Stimulated activated naive CD8-positive, alpha-beta T cell treated with anti-CD3 and anti-CD28 coated beads, Interleukin-15, Interleukin-2, amounts not matched to agents 100 U/mL and 50 U/mL, for 24 hours (primary cell): ENCODE data around the gene C5orf46.
"Not testable (repeated sequence)": the region's sequence is repeated elsewhere in the genome, so short reads cannot be mapped to it uniquely, and the experiment has no call there.

ENCODE experiments used
- ATAC-seq: fragments of 150-1000 bp; cut with Tn5 transposase; one replicate; pipeline ENCODE4 v1.10.0; 2021
- DNase-seq: peaks from one replicate; pipeline ENCODE4 v3.0.0; 2021

The C5orf46 gene

DNA sequence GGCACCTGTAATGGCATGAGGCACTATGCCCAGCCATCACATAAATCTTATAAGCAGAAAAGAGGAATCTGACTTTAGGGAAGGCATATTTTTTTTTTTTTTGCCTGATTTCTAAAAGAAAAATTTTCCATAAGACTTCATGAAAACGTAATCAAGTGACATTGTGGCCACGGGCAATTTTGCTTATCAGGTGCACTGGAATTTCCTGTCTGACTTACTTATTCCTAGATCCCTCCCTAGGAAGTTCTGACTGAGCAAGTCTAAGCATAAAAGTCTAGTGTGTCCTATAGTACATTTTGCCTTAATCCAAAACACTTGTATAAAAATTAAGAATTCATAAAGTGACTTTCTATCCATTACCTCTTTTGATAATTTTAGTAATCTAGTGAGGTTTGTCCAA lies 12.5 kb downstream of the C5orf46 start:
- ATAC-seq (no peak), DNase-seq (no peak)

DNA sequence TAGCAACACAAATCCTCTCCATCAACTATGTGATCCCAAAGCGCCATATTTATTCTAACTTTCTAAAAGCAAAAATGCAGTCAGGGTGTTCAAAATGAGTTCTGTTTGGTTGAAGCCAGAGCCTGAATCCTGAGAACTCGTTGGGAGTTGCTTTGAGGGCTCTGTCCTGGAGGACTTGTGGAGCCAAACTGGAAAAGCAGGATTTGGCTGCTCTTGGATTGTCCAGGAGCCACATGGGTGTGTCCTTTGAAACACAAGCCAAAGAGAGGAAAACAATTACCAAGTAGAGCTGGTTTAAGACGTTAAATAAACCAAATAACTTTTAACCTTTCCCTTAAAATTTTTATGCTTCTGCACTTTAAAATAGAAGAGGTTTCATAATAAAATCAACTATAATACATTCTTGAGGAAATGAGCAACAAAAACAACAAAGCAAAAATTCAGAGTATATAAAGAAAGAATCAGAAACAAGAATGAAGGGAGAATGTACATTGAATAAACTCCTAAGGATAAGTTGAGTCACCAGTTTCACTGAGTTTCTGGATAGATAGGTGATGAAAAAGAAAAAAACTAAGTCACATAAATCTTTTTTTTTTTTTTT lies 13.5 kb downstream of the C5orf46 start:
- ATAC-seq, result no peak
- DNase-seq, result no peak

DNA sequence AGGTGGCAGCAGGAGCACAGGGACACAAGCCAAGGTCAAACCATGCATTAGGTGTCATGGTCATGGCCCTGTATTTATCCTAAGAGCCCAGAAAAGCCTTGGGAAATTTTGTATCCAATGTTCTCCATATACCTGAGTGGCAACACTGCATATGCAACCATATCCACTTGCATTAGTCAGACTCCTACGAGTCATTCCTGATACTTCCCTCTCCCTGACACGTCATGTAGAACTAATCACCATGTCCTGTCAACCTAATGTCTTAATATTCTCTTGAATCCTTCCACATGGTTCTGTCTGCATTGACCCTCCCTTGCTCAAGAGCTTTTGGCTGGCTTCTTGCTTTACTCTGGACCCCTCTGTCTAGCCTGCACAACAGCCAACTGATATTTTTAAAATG lies 18.4 kb downstream of the C5orf46 start:
- no peak for DNase-seq
- ATAC-seq, result no peak

DNA sequence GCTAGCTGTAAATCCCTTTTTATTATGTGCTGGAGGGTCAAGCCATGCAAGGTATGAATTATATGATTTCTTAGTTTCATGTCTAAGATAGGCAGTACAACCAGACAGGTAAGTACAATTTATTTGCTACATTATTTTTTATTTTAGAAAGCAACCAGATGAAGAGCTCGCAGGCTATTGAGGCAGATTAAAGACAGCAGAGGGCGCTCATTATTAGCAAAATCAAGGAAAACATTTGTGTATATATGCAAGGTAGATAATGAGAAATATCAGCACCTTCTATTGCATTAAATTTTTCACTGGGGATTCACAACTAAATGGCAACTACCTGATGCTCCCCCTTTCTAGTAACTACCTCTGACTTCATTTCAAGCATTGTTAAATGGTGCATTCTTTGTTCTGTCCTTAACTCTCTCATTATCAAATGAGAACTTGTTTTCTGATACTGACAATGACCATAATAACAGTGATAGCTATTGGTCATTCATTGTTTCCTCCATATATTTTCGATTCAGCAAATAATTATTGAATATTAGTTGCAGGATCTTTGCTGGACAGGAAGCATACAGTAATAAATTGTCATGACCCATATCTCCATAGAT lies 19.2 kb downstream of the C5orf46 start:
- DNase-seq (no peak), ATAC-seq (no peak)

DNA sequence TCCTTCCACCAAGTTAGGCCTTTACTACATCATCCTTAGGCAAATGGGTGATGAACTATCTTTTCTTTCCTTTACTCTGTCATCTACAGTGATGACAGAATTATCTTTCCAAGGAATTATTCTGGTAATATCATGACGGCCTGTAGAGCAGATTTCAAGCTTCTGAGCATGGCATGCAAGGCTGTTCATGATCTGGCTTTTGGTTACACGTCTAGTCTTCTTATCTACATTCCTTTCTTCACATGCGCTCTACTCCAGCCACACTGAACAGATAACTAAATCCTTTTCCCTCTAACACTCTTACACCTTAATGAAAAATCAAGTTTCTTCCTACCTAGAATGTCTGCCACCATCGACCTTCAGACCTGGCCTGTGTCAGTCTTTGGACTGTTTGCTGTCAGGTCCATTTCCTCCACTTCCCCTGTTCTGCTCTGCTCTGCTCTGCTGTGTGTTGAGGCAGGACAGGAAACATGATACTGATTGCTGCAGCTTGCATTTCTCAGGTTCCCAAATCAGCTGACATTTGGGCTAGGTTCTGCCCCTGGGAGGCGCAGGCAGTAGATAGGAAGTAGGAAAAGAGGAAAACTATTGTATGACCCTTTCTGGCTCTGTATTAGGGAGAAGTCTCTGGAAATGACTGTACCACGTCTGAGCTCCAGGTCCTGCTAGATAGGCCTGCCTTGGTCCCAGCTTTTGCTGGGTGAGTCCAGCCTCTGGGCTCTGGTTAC lies 23.6 kb downstream of the C5orf46 start:
- DNase-seq (no peak), ATAC-seq (no peak)

DNA sequence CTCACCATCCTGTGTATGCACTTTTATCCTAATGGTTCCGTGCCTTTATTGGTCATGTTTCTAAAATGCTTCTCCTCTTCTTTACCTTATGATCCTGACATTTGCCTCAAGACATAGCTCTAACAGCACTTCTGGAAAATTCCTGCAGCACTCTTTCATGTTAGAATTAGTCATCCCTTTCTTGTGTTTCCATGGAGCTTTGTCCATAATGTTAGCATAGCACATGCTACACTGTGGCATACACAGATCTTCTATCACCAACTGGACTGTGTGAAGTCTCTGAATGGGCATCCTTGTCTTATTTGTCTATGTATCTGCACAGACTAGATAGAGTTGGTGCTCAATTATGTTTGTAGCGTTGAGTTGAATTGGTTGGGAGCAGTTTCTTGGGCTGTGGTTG lies 25.9 kb downstream of the C5orf46 start:
- DNase-seq (no peak), ATAC-seq (no peak)

DNA sequence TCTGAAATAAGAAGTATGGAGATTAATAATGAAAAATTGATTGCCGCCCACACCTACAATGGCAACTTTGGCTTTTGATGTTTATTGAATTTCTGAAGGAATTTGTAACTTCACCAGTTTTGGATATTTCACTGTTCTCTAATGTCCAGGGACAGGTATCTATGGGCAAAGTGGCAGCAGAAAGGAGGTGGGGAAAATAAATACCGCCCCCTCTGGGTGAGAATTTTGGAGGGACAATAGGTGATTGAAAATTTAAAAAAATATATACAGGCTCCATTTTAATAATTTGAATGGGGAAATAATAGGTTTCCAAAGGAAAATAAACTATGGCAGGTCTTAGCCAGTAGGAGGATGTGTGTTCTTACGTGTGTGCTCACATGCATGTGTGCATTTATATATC lies 26.6 kb downstream of the C5orf46 start:
- DNase-seq, result no peak
- ATAC-seq, result no peak

DNA sequence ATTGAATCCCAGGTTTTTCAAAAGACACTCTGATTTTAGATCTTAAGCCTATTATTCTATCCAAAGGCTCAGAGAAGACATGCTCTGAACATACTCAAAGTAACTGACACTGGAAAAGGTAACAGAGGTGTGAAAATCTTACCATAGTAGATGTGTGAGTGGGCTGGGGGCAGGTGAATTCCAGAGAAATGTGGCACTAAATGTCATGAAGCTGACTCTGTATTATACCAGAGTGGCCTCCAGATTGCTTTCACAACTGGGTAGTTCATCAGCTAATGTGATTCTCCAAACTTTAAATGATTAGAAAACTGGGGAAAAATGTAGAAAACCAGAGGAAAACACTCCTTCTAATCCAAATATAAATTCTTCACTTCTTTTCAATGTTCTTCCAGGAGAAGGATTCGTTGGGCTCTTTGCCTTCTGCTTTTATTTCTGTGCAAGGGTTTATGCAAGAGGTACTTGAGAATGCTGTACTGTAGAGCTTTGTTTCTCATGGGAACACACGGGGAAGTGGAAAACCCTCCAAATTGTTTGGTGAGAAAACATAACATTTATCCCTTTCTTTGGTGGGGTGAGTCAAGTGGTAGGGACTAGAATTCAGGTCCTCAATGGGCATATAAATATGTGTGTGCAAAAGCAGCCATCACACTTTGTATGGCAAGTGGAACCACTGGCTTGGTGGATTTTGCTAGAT lies 28.1 kb downstream of the C5orf46 start, which contains the start of gene SCGB3A2:
Gene SCGB3A2, plus strand, starts transcription at position 646 of the 694 bp plus-strand sequence. CDS start 93 bp downstream, outside the sequence.
- DNase-seq (no peak), ATAC-seq (no peak)

DNA sequence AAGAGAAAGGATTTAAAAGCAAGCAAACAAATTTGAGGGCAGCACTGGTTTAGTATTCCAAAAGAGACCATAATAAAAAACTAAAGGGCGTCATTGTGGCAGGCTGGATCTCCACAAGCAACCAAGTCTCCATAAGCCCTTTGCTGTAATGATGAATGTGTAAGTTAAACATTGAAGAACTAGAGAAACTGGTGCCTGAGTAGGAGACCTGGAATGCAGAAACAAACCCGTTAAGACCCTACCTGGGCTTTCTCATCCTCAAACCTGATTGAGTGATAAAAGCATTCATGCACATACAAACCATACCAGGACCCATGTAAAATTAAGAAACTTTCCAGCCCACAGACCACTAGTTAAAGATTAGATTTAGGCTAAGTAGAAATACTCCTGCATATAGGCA lies 29.7 kb downstream of the C5orf46 start:
- DNase-seq, result no peak
- ATAC-seq, result no peak

DNA sequence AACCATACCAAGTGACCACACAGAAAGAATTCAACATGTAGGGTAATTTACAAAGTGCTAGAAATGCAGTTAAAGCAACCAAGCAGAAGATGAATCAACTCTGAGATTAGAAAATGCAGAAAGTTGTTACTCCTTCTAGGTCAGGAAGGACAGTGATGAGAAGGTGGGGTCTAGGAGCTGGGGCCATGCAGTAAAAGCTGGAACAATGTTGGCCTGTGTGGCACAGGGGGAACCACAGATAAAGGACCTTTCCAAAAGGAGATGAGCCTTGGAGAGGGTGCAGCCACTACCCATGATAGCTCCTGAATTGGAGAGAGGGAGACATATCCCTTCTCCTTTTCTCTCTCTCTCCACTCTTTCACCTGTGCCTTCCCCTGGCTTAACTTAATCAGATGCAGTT lies 30.2 kb downstream of the C5orf46 start:
- DNase-seq, result no peak
- ATAC-seq, result no peak

DNA sequence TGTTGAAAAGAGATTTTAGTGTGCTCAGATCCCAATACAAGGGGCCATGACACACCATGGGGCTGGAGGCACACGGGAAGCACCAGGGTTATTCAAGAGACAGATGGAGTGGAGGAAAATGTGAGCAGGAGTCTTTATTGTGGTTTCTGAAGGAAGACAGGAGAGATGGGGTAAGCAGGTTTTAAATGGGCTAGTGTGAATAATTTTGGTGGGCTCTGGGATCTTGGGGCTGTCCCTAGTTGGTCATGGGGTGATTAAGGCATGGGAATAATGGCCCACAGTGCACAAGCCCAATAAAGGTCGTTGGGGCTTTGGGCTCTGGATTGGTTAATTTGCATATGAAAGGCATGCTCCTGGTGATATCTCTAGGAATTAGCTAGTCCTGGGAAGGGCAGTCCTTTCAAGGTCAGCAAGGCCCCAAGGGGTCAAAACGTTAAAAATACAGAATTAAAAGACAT lies 31.4 kb downstream of the C5orf46 start:
- no peak for ATAC-seq
- DNase-seq, result no peak

DNA sequence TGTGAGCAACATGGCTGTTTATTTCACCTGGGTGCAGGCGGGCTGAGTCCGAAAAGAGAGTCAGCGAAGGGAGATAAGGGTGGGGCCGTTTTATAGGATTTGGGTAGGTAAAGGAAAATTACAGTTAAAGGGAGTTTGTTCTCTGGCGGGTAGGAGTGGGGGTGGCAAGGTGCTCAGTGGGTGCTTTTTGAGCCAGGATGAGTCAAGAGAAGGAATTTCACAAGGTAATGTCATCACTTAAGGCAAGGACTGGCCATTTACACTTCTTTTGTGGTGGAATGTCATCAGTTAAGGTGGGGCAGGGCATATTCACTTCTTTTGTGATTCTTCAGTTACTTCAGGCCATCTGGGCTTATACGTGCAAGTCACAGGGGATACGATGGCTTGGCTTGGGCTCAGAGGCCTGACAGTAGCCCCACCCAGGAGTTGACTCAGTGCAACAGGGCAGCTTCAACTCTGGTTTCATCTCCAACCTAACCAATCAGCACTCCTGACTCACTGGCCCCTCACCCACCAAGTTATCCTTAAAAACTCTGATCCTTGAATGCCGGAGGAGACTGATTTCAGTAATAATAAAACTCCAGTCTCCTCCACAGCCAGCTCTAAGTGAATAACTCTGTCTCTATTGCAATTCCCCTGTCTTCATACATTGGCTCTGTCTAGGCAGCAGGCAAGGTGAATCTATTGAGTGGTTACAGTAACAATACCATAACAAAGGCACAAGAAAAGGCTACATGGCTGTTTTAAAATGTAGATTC lies 32.0 kb downstream of the C5orf46 start:
- ATAC-seq, DNase-seq: not testable (repeated sequence)

DNA sequence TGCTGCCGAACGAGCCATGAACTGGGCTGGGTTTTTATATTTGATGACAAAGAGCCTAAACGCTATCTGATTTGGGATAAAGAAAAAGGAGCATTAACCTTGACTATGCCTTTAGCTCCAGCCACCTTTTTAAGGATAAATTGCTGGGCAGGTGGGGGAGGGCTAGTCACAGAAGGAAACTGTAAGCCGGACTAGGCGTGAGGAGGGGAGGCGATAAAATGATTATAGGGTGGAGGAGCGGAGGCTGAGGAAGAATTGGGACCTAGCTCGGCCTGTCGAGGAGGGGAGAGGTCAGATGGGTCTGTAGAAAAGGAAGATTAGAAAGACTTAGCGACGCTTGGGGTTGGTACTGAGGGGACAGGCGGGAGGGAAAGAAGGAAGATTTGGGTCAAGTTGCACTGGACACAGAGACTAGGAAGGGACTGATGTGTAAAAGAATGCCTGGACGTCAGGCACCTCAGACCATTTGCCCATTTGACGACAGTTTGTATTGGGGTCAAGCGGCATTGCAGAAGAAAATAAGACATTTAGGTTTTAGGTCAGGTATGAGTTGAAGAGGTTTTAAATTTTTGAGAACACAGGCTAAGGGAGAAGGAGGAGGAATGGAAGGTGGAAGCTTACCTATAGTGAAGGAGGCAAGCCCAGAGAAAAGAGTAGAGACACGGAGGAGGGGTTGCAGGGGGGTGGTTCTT lies 33.4 kb downstream of the C5orf46 start:
- DNase-seq, ATAC-seq: not testable (repeated sequence)

DNA sequence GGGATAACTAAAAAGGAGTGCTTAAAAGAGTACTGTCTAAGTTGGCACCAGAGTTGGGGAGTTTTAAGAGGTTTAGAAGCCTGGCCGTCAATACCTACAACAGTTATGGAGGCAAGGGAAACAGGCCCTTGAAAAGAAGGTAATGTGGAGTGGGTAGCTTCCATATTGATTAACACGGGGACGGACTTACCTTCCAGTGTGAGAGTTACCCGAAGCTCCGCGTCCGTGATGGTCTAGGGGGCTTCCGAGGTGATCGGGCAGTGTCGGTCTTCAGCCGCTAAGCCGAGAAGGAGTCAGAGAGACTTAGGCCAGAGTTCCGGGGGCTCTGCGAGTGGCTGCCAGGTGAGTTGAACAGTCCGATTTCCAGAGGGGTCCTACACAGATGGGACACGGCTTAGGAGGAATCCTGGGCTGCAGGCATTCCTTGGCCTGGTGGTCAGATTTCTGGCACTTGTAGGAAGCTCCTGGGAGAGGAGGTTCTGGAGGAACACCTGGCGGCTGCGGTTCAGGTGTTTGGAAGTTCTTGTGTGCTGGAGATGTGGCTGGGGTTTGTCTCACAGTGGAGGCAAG lies 34.3 kb downstream of the C5orf46 start:
- not testable (repeated sequence) for ATAC-seq, DNase-seq

DNA sequence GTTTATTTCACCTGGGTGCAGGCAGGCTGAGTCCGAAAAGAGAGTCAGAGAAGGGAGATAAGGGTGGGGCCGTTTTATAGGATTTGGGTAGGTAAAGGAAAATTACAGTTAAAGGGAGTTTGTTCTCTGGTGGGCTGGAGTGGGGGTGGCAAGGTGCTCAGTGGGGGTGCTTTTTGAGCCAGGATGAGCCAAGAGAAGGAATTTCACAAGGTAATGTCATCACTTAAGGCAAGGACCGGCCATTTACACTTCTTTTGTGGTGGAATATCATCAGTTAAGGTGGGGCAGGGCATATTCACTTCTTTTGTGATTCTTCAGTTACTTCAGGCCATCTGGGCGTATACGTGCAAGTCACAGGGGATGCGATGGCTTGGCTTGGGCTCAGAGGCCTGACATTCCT lies 36.4 kb downstream of the C5orf46 start:
- not testable (repeated sequence) for DNase-seq, ATAC-seq

DNA sequence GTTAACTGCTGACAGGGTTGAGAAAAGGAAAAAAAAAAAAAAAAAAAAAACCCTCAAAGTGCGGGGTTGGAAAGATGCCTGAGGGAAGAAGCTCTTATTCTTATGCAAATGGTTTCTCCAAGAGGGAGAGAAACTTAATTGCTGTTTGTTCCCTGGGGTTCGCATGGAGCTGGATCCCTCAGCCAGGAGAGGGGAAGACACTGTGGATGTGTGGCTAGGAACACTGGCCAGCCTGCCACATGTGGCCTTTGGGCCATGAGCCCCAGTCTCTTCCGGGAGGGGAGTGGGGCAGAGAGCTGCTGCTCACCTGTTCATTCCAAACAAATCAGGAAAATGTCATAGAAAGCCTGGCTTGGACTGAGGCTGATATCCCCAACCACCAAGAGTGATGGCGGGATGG lies 37.2 kb downstream of the C5orf46 start:
- DNase-seq (no peak), ATAC-seq (no peak)

DNA sequence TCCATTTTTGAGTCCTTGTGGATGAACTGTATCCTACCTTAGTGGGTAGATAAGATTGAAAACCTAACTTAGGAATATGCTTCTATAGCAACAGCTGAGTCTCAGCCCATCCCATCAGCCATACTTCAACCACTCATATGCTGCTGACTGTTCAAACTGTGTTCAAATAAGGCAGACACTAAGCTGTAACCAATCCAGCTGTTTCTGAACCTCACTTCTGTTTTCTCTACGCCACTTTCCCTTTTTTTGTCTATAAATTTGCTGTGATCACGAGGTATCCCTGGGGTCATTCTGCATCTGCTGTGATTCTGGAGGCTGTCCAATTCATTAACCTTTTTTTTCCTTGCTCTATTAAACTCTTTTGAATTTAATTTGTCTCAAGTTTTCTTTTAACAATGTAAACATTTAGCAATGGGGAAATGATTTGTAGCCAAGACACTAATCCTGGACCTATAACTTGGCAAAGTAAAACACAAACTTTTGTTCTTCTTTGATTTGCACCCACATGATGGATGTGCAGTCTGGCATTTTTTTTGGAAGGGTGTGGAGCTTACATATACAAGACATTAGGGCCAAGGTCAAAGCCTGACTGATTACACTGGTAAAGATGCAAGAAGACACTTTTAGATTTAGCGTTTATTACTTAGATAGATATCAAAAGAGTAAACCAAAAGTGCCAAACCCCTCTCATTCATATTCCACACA lies 42.7 kb downstream of the C5orf46 start:
- DNase-seq (no peak), ATAC-seq (no peak)

DNA sequence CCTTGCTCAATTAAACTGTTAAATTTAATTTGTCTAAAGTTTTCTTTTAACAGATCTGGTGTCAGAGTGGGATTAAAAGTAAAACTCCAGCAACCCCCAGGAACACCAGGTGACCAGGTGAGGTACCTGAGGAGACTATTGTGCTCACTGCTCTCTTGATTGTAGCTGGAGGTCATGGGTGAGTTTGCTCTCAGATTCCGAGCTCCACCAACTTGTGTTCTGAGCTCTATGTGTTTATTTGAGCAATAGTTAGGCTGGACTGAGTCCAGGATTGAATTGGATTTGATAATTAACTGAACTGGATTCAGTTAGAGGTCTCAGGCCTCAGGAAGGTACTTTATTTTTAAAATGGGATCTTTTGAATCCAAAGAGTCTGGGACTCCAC lies 45.7 kb downstream of the C5orf46 start:
- DNase-seq (no peak), ATAC-seq (no peak)

DNA sequence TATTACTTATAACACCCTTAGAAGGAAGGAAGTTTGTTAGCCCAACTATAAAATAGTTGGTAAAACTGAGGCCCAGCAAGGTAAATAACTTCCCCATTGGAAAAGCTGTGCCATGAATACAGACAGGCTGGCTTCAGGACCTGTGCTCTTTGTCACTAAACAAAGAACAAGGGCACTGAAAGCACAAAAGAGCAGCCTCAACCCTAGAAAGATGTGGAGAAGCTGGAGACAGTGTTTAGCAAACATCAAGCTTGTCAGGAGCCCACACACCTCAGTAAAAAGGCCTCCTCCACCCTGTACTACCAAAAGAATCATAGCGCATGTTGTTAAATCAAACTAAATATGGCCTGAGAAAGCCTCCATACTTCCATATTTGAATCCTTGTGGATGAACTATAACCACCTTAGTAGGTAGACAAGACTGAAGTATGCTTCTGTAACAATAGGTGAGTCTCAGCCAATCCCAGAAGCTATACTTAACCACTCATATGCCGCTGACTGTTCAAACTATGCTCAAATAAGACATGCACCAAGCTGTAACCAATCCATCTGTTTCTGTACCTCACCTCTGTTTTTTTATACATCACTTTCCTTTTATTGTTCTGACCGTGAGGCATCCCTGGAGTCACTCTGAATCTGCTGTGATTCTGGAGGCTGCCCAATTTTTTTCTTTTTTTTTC lies 46.2 kb downstream of the C5orf46 start:
- ATAC-seq (no peak), DNase-seq (no peak)

DNA sequence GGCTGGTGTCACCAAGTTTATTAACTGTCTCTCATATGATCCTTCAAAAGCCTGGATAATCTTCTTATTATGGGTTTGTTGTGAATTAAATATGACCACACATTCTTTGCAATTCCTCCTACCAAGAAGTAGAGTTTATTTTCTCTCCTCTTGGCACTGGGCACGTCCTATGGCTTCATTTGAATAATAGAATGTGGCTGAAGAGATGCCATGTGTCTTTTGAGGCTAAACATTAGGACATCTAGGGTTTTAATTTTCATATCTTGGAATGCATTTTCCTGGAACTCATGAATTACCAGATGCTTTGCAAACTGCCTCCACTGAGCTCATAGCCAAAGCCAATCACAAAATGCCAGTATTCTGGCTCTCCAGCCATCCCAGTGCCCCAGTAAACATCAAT lies 47.8 kb downstream of the C5orf46 start:
- DNase-seq (no peak), ATAC-seq (no peak)
